ENCODE measurements around the gene BTBD10. TPM values are rescaled to one million over a fixed set of nuclear protein-coding genes. Genes with fewer than 3 reads are reported as not detected.

BTBD10 gene
- total RNA-seq = 18.8 and 25.1 TPM in 2 replicates

- TF ChIP-seq CTCF (IDR thresholded peaks at IDR 0.05) = no peak
- DNase-seq (peak; percentile 91), ATAC-seq (ENCODE audit: low read depth) (peak; percentile 98)
- Mint-ChIP-seq H3K27ac (peak within 1 kb of the TSS; percentile 95), H3K9me3 (no peaks in the 10 kb centered on the region), H3K4me1 (peaks cover 43% of the 10 kb centered on the region), H3K4me3 (peak within 1 kb of the TSS; percentile 98), H3K36me3 (ENCODE audit: low read depth) (peaks cover 15% of the 10 kb centered on the region), H3K27me3 (no peaks in the 10 kb centered on the region)
- ChIA-PET CTCF (interaction anchor here (0.8 kb wide), 1 partner anchor 24 kb away, joined by 3 read pairs; no protein-coding TSS in a partner anchor), POLR2A (interaction anchor here (0.6 to 2.3 kb wide), 12 partner anchors 9 to 1428 kb away, joined by 3 to 21 read pairs (median 4); partner anchors contain the start of genes BMAL1, CYP2R1 and FAR1)
- intact Hi-C loops (cut with micrococcal nuclease) = loop anchor here (1.0 kb wide), 6 partner anchors 24 to 1428 kb away; partner anchors contain the start of genes BMAL1, FAR1 and PSMA1
These were observed at the start of gene BTBD10 for GRCh38 chr11:13462901-13463778. Gene BTBD10 (minus strand): TSS chr11:13463222. CDS start chr11:13445124, 18,098 bp downstream.

- Mint-ChIP-seq H3K4me3 (no peak overlapping the region), H3K9me3 (peaks cover under 1% of the 10 kb centered on the region), H3K27ac (no peak overlapping the region), H3K36me3 (ENCODE audit: low read depth) (no peaks in the 10 kb centered on the region), H3K4me1 (no peaks in the 10 kb centered on the region), H3K27me3 (peaks cover 18% of the 10 kb centered on the region)
- TF ChIP-seq CTCF (IDR thresholded peaks at IDR 0.05) = no peak
- ATAC-seq (ENCODE audit: low read depth) (no peak), DNase-seq (no peak)
- POLR2A ChIA-PET = no interaction called here
- CTCF ChIA-PET = no interaction called here
- intact Hi-C loops (cut with micrococcal nuclease) = no loop called here
These were observed 40.4 kb upstream of the BTBD10 start for GRCh38 chr11:13503393-13503792.

GRCh38 chr11:13502492-13502891 is 39.5 kb upstream of the BTBD10 start:
- intact Hi-C loops (cut with micrococcal nuclease) = no loop called here
- no peaks in the 10 kb centered on the region for H3K36me3 Mint-ChIP-seq (ENCODE audit: low read depth)
- no peak overlapping the region for H3K4me3 Mint-ChIP-seq
- ChIA-PET CTCF (no interaction called here), POLR2A (no interaction called here)
- DNase-seq (no peak), ATAC-seq (ENCODE audit: low read depth) (no peak)
- no peak for TF ChIP-seq CTCF (IDR thresholded peaks at IDR 0.05)
- H3K9me3 Mint-ChIP-seq = peaks cover 3% of the 10 kb centered on the region
- no peak overlapping the region for H3K27ac Mint-ChIP-seq
- H3K27me3 Mint-ChIP-seq = peaks cover 21% of the 10 kb centered on the region
- no peaks in the 10 kb centered on the region for H3K4me1 Mint-ChIP-seq

- H3K4me3 Mint-ChIP-seq = no peak within 1 kb of the TSS
- DNase-seq (no peak), ATAC-seq (ENCODE audit: low read depth) (no peak)
- H3K27me3 Mint-ChIP-seq = peaks cover 15% of the 10 kb centered on the region
- ChIA-PET CTCF (no interaction called here), POLR2A (no interaction called here)
- no peak within 1 kb of the TSS for H3K27ac Mint-ChIP-seq
- no peaks in the 10 kb centered on the region for H3K36me3 Mint-ChIP-seq (ENCODE audit: low read depth)
- no peak for TF ChIP-seq CTCF (IDR thresholded peaks at IDR 0.05)
- intact Hi-C loops (cut with micrococcal nuclease) = no loop called here
- no peaks in the 10 kb centered on the region for H3K4me1 Mint-ChIP-seq
- H3K9me3 Mint-ChIP-seq = peaks cover 3% of the 10 kb centered on the region
These were observed 32.9 kb upstream of the BTBD10 start, which contains the start of gene PTH for GRCh38 chr11:13495929-13496328. Gene PTH (minus strand): TSS chr11:13495997. CDS start chr11:13492855, 3,142 bp downstream.

GRCh38 chr11:13494051-13494450 is 31.0 kb upstream of the BTBD10 start:
- ChIA-PET CTCF (no interaction called here), POLR2A (no interaction called here)
- intact Hi-C loops (cut with micrococcal nuclease) = no loop called here
- DNase-seq = no peak
- H3K36me3 Mint-ChIP-seq (ENCODE audit: low read depth) = no peaks in the 10 kb centered on the region
- no peak overlapping the region for H3K27ac Mint-ChIP-seq
- no peak for TF ChIP-seq CTCF (IDR thresholded peaks at IDR 0.05)
- H3K9me3 Mint-ChIP-seq = peaks cover 3% of the 10 kb centered on the region
- no peak overlapping the region for H3K4me3 Mint-ChIP-seq
- ATAC-seq (ENCODE audit: low read depth) = no peak
- H3K27me3 Mint-ChIP-seq = peaks cover 8% of the 10 kb centered on the region
- H3K4me1 Mint-ChIP-seq = no peaks in the 10 kb centered on the region
